NCI-H2081 (cell line): ENCODE data around the gene EBI3.
"Not testable (repeated sequence)": the region's sequence is repeated elsewhere in the genome, so short reads cannot be mapped to it uniquely, and the experiment has no call there.

Source experiments
- DNase-seq, 2 experiments: peaks; one replicate each; lab custom pipeline; 2025; lab: John Stamatoyannopoulos, UW

EBI3 gene

GRCh38 chr19:4278419-4279266 lies 49.3 kb downstream of the EBI3 start, which contains the start of gene SHD:
TSS of gene SHD (plus strand) at chr19:4279266. CDS start at chr19:4280064, 798 bp downstream.
- DNase-seq, result no peak

- no peak for DNase-seq
Measured at GRCh38 chr19:4279267-4279529, 49.9 kb downstream of the EBI3 start.

- DNase-seq, result no peak
Measured at GRCh38 chr19:4279530-4280422, 50.5 kb downstream of the EBI3 start.

DNA sequence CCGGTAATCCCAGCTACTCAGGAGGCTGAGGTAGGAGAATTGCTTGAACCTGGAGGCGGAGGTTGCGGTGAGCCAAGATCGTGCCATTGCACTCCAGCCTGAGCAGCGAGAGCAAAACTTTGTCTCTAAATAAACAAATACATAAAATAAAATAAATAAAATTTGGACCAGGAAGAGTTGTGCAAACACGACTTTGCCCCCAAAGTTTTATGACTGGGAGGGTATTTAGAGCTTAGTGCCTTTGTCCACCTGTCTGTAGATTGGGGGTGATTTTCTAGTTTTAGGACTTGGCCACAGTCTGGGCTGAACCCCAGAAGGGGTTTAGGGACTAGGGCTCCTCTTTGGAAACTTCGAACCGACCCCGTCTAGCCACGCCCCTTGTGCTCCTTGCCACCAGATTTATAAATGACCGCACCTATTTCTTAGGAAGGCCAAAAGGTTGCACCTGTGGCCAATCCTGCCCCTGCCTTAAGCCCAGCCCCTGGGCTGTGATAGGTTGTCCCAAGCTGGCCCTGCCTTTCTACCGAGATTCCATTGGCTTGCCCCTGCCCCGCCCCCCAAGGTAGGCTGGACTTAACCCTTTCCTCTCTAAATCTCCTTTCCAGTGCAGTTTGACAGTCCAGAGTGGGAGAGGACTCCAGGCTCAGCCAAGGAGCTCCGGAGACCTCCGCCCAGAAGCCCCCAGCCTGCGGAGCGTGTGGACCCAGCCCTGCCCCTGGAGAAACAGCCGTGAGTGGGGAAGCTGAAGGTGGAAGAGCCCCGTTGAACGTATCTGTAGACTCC lies 55.0 kb downstream of the EBI3 start:
- peak in 1 of 2 experiments; percentile 11 for DNase-seq

DNA sequence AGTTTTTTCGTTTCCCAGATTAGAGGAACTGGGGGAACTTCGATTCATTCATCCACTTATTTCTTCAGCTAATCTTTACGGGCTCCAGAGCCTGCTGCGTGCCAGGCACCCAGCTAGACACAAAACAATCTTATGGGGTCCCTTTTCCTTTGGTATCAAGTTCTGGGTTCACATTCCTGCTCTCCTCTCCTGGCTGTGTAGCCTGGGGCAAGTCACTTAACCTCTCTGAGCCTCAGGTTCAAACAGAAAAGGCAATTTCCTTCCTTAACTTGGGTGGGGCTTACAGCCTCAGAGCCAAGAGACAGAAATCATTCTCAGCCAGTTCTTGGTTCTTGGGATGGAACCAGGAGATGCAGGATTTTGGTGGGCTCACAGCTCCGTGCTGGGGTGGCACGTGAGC lies 55.7 kb downstream of the EBI3 start:
- DNase-seq, result no peak

- not testable (repeated sequence) for DNase-seq
Measured at GRCh38 chr19:4286141-4286540, 56.8 kb downstream of the EBI3 start.
